Endothelial cell (in vitro differentiated cells): ENCODE results near the gene XXYLT1. TPM values are rescaled to one million over a fixed set of nuclear protein-coding genes. Genes with fewer than 3 reads are reported as not detected.

Experiments
- DNase-seq: peaks from one replicate; pipeline ENCODE4 v3.0.0; 2021; ENCODE audit warnings: low spot score
- H3K27ac Mint-ChIP-seq: one replicate; pipeline ENCODE4 v1.8.0; 2021; ENCODE audit warnings: mixed read lengths, inconsistent platforms; ENCODE audit not compliant: unreplicated experiment
- H3K27me3 Mint-ChIP-seq: one replicate; pipeline ENCODE4 v1.8.0; 2021; ENCODE audit warnings: mild to moderate bottlenecking, moderate library complexity, mixed read lengths, inconsistent platforms; ENCODE audit not compliant: unreplicated experiment
- H3K36me3 Mint-ChIP-seq: one replicate; pipeline ENCODE4 v1.8.0; 2021; ENCODE audit warnings: mild to moderate bottlenecking, low read depth, mixed read lengths, inconsistent platforms; ENCODE audit not compliant: unreplicated experiment
- H3K4me1 Mint-ChIP-seq: one replicate; pipeline ENCODE4 v1.8.0; 2021; ENCODE audit warnings: mild to moderate bottlenecking, mixed read lengths, inconsistent platforms; ENCODE audit not compliant: unreplicated experiment
- H3K4me3 Mint-ChIP-seq: one replicate; pipeline ENCODE4 v1.8.0; 2021; ENCODE audit warnings: mild to moderate bottlenecking, mixed read lengths, inconsistent platforms; ENCODE audit not compliant: unreplicated experiment
- H3K9me3 Mint-ChIP-seq: one replicate; pipeline ENCODE4 v1.8.0; 2021; ENCODE audit warnings: mixed read lengths, inconsistent platforms; ENCODE audit not compliant: unreplicated experiment
- CTCF ChIP-seq: fragments of 200-600 bp; sonication (generic); IDR thresholded peaks from one replicate; pipeline ENCODE4 v1.5.0; 2021; ENCODE audit warnings: antibody characterized with exemption; ENCODE audit not compliant: unreplicated experiment
- total RNA-seq: library from RNA; stranded (reverse); fragmentation: NEBNext Ultra II Directional; extraction: Animal tissue kit (Norgen Biotek cat#: 25700); gene quantifications from one replicate; pipeline ENCODE4 v1.2.1, GENCODE V29; 2021; ENCODE audit not compliant: unreplicated experiment

The XXYLT1 gene
- total RNA-seq, 1 donor from 2014 or later, result 25.0 TPM

GRCh38 chr3:195119461-195120266 is 151.3 kb downstream of the XXYLT1 start:
- DNase-seq, result peak; percentile 45
- Mint-ChIP-seq H3K9me3 (no peaks in the 10 kb centered on the region), H3K4me3 (peak overlapping the region; percentile 63), H3K36me3 (peaks cover 3% of the 10 kb centered on the region), H3K4me1 (peaks cover 56% of the 10 kb centered on the region), H3K27me3 (peaks cover 16% of the 10 kb centered on the region), H3K27ac (peak overlapping the region; percentile 86)
- TF ChIP-seq CTCF, result no peak

GRCh38 chr3:195118671-195119070 is 152.3 kb downstream of the XXYLT1 start:
- TF ChIP-seq CTCF, result no peak
- H3K4me3 Mint-ChIP-seq, result no peak overlapping the region

GRCh38 chr3:195117978-195118581 is 152.9 kb downstream of the XXYLT1 start:
- Mint-ChIP-seq H3K4me1 (peaks cover 52% of the 10 kb centered on the region), H3K36me3 (peaks cover 8% of the 10 kb centered on the region), H3K27ac (peak overlapping the region; percentile 93), H3K9me3 (no peaks in the 10 kb centered on the region), H3K27me3 (peaks cover 16% of the 10 kb centered on the region), H3K4me3 (no peak overlapping the region)
- peak; percentile 42 for TF ChIP-seq CTCF
- peak; percentile 33 for DNase-seq

More at GRCh38 chr3:195118671-195119070, 152.3 kb downstream of the XXYLT1 start:
- DNase-seq, result no peak
- peak overlapping the region; percentile 13 for H3K27ac Mint-ChIP-seq
- H3K9me3 Mint-ChIP-seq, result no peaks in the 10 kb centered on the region
- H3K4me1 Mint-ChIP-seq, result peaks cover 52% of the 10 kb centered on the region
- H3K36me3 Mint-ChIP-seq, result peaks cover 8% of the 10 kb centered on the region
- H3K27me3 Mint-ChIP-seq, result peaks cover 16% of the 10 kb centered on the region

- H3K27me3 Mint-ChIP-seq, result peaks cover 16% of the 10 kb centered on the region
- H3K36me3 Mint-ChIP-seq, result peaks cover 5% of the 10 kb centered on the region
- peaks cover 52% of the 10 kb centered on the region for H3K4me1 Mint-ChIP-seq
- DNase-seq, result no peak
- H3K4me3 Mint-ChIP-seq, result peak overlapping the region; percentile 20
- H3K27ac Mint-ChIP-seq, result peak overlapping the region; percentile 93
- no peak for TF ChIP-seq CTCF
- no peaks in the 10 kb centered on the region for H3K9me3 Mint-ChIP-seq
Measured at GRCh38 chr3:195116407-195117185, 154.4 kb downstream of the XXYLT1 start.
